GM21390 (cell line): ENCODE data around the gene NPBWR2.
"Not testable (repeated sequence)": the region's sequence is repeated elsewhere in the genome, so short reads cannot be mapped to it uniquely, and the experiment has no call there.

Source experiments
- ATAC-seq: cut with Tn5 transposase; IDR thresholded peaks from one replicate; pipeline ENCODE4 v1.9.1; 2021; ENCODE audit not compliant: unreplicated experiment

NPBWR2 gene

GRCh38 chr20:64090165-64090564 lies 17.2 kb downstream of the NPBWR2 start:
- no peak for ATAC-seq

GRCh38 chr20:64088586-64088985 lies 18.8 kb downstream of the NPBWR2 start:
- ATAC-seq: not testable (repeated sequence)

GRCh38 chr20:64087226-64087825 lies 20.0 kb downstream of the NPBWR2 start:
- ATAC-seq: not testable (repeated sequence)

GRCh38 chr20:64086801-64087200 lies 20.6 kb downstream of the NPBWR2 start:
- no peak for ATAC-seq

GRCh38 chr20:64084685-64085152 lies 22.6 kb downstream of the NPBWR2 start:
- no peak for ATAC-seq

- no peak for ATAC-seq
Measured at GRCh38 chr20:64083804-64084684, 23.3 kb downstream of the NPBWR2 start, which contains the start of gene LKAAEAR1. Gene LKAAEAR1, minus strand, starts transcription at chr20:64084398. Its CDS starts 179 bp downstream, at chr20:64084219.

- ATAC-seq: no peak
Measured at GRCh38 chr20:64083378-64083803, 24.0 kb downstream of the NPBWR2 start.

GRCh38 chr20:64082820-64083377 lies 24.5 kb downstream of the NPBWR2 start:
- ATAC-seq: no peak

GRCh38 chr20:64082126-64082731 lies 25.1 kb downstream of the NPBWR2 start:
- ATAC-seq: no peak

GRCh38 chr20:64081624-64081964 lies 25.8 kb downstream of the NPBWR2 start:
- ATAC-seq: no peak

GRCh38 chr20:64080813-64081623 lies 26.3 kb downstream of the NPBWR2 start:
- ATAC-seq: no peak

- no peak for ATAC-seq
Measured at GRCh38 chr20:64080013-64080812, 27.2 kb downstream of the NPBWR2 start, which contains the start of gene OPRL1. Gene OPRL1, plus strand, starts transcription at chr20:64080082. Its CDS starts 12,639 bp downstream, at chr20:64092721.

- no peak for ATAC-seq
Measured at GRCh38 chr20:64079273-64080012, 27.9 kb downstream of the NPBWR2 start, which contains the start of gene RGS19. Gene RGS19, minus strand, starts transcription at chr20:64079518. Its CDS starts 2,632 bp downstream, at chr20:64076886.

GRCh38 chr20:64078934-64079272 lies 28.5 kb downstream of the NPBWR2 start:
- no peak for ATAC-seq

GRCh38 chr20:64077876-64078551 lies 29.4 kb downstream of the NPBWR2 start:
- ATAC-seq: no peak

GRCh38 chr20:64077541-64077875 lies 29.9 kb downstream of the NPBWR2 start:
- no peak for ATAC-seq

GRCh38 chr20:64077094-64077493 lies 30.3 kb downstream of the NPBWR2 start:
- ATAC-seq: no peak
